HCT116 (cell line): ENCODE data around the gene TRIM63. TPM values are rescaled to one million over a fixed set of nuclear protein-coding genes. Genes with fewer than 3 reads are reported as not detected.

ENCODE experiments used
- ATAC-seq: fragments of 200-7000 bp; cut with Tn5 transposase; 2 replicates; pipeline ENCODE4 v1.9.1; 2020; ENCODE audit warnings: mild to moderate bottlenecking, moderate library complexity
- Bru-seq: library from RNA; stranded (reverse); fragments of 400-500 nt; gene quantifications from one replicate; lab custom pipeline; 2021; lab: Mats Ljungman, UMichigan
- BruChase-seq, 2 experiments: library from RNA; stranded (reverse); fragments of 400-500 nt; gene quantifications; one replicate each; lab custom pipeline; 2021; lab: Mats Ljungman, UMichigan
- BruUV-seq: library from RNA; stranded (reverse); fragments of 400-500 nt; replicated peaks from 2 replicates; lab custom pipeline; 2021; lab: Mats Ljungman, UMichigan
- CTCF ChIA-PET: fragments of 300-600 bp; sonication (Branson Sonifier 250); formaldehyde crosslinking; loops from one replicate; lab custom pipeline; 2021; ENCODE audit warnings: antibody characterized with exemption; lab: Charles Lee
- POLR2A ChIA-PET: fragments of 300-600, 350-600 bp; sonication (Branson Sonifier 250); formaldehyde crosslinking; loops from one replicate; lab custom pipeline; 2021; ENCODE audit warnings: antibody characterized with exemption; lab: Charles Lee
- RAD21 ChIA-PET, 2 experiments: fragments of 300-600 bp; sonication (Branson Sonifier 250); formaldehyde crosslinking; loops; one replicate each; lab custom pipeline; 2023; ENCODE audit warnings: low total read pairs in 2 of 2; ENCODE audit not compliant: uncharacterized antibody in 2 of 2, unreplicated experiment in 2 of 2, low non-redundant PET in 1 of 2; lab: Charles Lee
- DNase-seq: peaks from one replicate; pipeline ENCODE4 v3.0.0-alpha.2; 2010; ENCODE audit warnings: low read depth, low spot score
- H2AFZ ChIP-seq: fragments of 200-600 bp; shearing (Covaris generic), sonication (generic); 2 replicates; pipeline ENCODE4 v1.6.1; 2017; ENCODE audit warnings: low read depth, mixed run types, mixed read lengths, antibody characterized with exemption, low read length; ENCODE audit not compliant: poor library complexity, severe bottlenecking
- H3K27ac ChIP-seq: 2 replicates; pipeline ENCODE4 v1.5.1; 2012; ENCODE audit warnings: low read depth, low read length
- H3K27me3 ChIP-seq: fragments of 200-600 bp; sonication (generic); 2 replicates; pipeline ENCODE4 v1.6.1; 2016; ENCODE audit warnings: mixed run types, low read length, mixed read lengths; ENCODE audit not compliant: insufficient read depth
- H3K36me3 ChIP-seq, 2 experiments: fragments of 200-500 bp in 1 of 2; fragments of 200-600 bp in 1 of 2; sonication (Bioruptor generic) in 1 of 2; sonication (generic) in 1 of 2; 2 replicates each; pipeline versions ENCODE4 v1.5.1 to v1.6.1; 2014 to 2016; ENCODE audit warnings: low read length in 2 of 2, inconsistent platforms in 1 of 2, mixed read lengths in 1 of 2, mixed run types in 1 of 2; ENCODE audit not compliant: insufficient read depth in 2 of 2, control insufficient read depth in 1 of 2
- H3K4me1 ChIP-seq, 2 experiments: fragments of 200-600 bp in 1 of 2; sonication (generic) in 1 of 2; 2 replicates each; pipeline versions ENCODE4 v1.5.1 to v1.6.1; 2012 to 2017; ENCODE audit warnings: low read length in 2 of 2, inconsistent platforms in 1 of 2, mild to moderate bottlenecking in 1 of 2, mixed read lengths in 1 of 2, mixed run types in 1 of 2, moderate library complexity in 1 of 2; ENCODE audit not compliant: insufficient read depth in 2 of 2, control insufficient read depth in 1 of 2
- H3K4me2 ChIP-seq: fragments of 200-600 bp; sonication (generic); 2 replicates; pipeline ENCODE4 v1.6.1; 2017; ENCODE audit warnings: mixed run types, low read length, mixed read lengths
- H3K4me3 ChIP-seq, 2 experiments: fragments of 200-600 bp in 1 of 2; sonication (generic) in 1 of 2; replicated peaks in 1 of 2; 2 replicates each; pipeline ENCODE4 v1.5.1; 2011 to 2016; ENCODE audit warnings: low read length in 2 of 2, control low read depth in 1 of 2, low read depth in 1 of 2, mild to moderate bottlenecking in 1 of 2, mixed read lengths in 1 of 2, mixed run types in 1 of 2
- H3K79me2 ChIP-seq: fragments of 200-600 bp; sonication (generic); 2 replicates; pipeline ENCODE4 v1.6.1; 2017; ENCODE audit warnings: mild to moderate bottlenecking, mixed run types, low read length, moderate library complexity, mixed read lengths; ENCODE audit not compliant: insufficient read depth
- H3K9ac ChIP-seq: fragments of 200-600 bp; sonication (generic); 2 replicates; pipeline ENCODE4 v1.6.1; 2016; ENCODE audit warnings: low read length, mixed read lengths
- H3K9me2 ChIP-seq: fragments of 200-600 bp; sonication (generic), shearing (Covaris generic); 2 replicates; pipeline ENCODE4 v1.6.1; 2017; ENCODE audit warnings: mixed run types, mild to moderate bottlenecking, moderate library complexity; ENCODE audit not compliant: insufficient read depth
- H3K9me3 ChIP-seq, 2 experiments: fragments of 200-500 bp in 1 of 2; fragments of 200-600 bp in 1 of 2; sonication (Bioruptor generic) in 1 of 2; sonication (generic) in 1 of 2; 2 replicates each; pipeline ENCODE4 v1.6.1; 2014 to 2017; ENCODE audit warnings: low read length in 2 of 2, mixed read lengths in 2 of 2, inconsistent platforms in 1 of 2, low read depth in 1 of 2, mild to moderate bottlenecking in 1 of 2, mixed run types in 1 of 2, moderate library complexity in 1 of 2; ENCODE audit not compliant: control insufficient read depth in 1 of 2, insufficient read depth in 1 of 2
- H4K20me1 ChIP-seq: fragments of 200-600 bp; sonication (generic), shearing (Covaris generic); 2 replicates; pipeline ENCODE4 v1.6.1; 2017; ENCODE audit warnings: mixed run types, mild to moderate bottlenecking, moderate library complexity; ENCODE audit not compliant: insufficient read depth
- EZH2phosphoT487 ChIP-seq: fragments of 200-600 bp; IDR thresholded peaks from 2 replicates; pipeline ENCODE4 v1.6.1; 2018; ENCODE audit warnings: antibody characterized with exemption, borderline replicate concordance
- RAD21 ChIP-seq: IDR thresholded peaks from 2 replicates; pipeline ENCODE4 v1.6.1; 2012; ENCODE audit warnings: low read depth, mild to moderate bottlenecking
- REST ChIP-seq: IDR thresholded peaks from 2 replicates; pipeline ENCODE4 v1.6.1; 2012; ENCODE audit warnings: low read depth
- TCF7L2 ChIP-seq: IDR thresholded peaks from 2 replicates; pipeline ENCODE4 v1.7.0; 2011; ENCODE audit warnings: borderline replicate concordance, inconsistent platforms; ENCODE audit not compliant: insufficient read depth, insufficient read length; ENCODE audit errors: extremely low read depth
- ZBTB33 ChIP-seq: IDR thresholded peaks from 2 replicates; pipeline ENCODE4 v1.6.1; 2011; ENCODE audit warnings: mild to moderate bottlenecking, low read length, moderate library complexity; ENCODE audit not compliant: insufficient replicate concordance; ENCODE audit errors: extremely low read depth
- ZNF274 ChIP-seq: fragments of 200-500 bp; sonication (Bioruptor generic); IDR thresholded peaks from 2 replicates; pipeline ENCODE4 v1.6.1; 2014; ENCODE audit warnings: mild to moderate bottlenecking, low read depth, low read length, inconsistent platforms
- intact Hi-C: fragments of 100-400 bp; cut with micrococcal nuclease; formaldehyde crosslinking; loops from 2 replicates; pipeline ENCODE4 v1.10.0; 2022
- long read RNA-seq: library from polyadenylated mRNA; unstranded; transcript quantifications from one replicate; pipeline ENCODE4 v2.0.0, GENCODE V29; 2021; ENCODE audit not compliant: unreplicated experiment
- polyA plus RNA-seq: library from polyadenylated mRNA; unstranded; fragments of >200 nt; gene quantifications from 2 replicates; pipeline ENCODE4 v1.2.1, GENCODE V29; 2012; ENCODE audit warnings: missing spikeins
- total RNA-seq: library from RNA; stranded (reverse); gene quantifications from one replicate; pipeline ENCODE4 v1.2.1, GENCODE V29; 2021; ENCODE audit not compliant: unreplicated experiment

The TRIM63 gene
- total RNA-seq (not detected), Bru-seq, nascent RNA (not detected), BruChase-seq, experiment 1, labeled RNA remaining after a 6-hour chase (not detected), BruChase-seq, experiment 2, labeled RNA remaining after a 2-hour chase (not detected)
- not detected in 2 replicates for polyA plus RNA-seq
- long read RNA-seq, result 0 reads

- Histone ChIP-seq H3K79me2 (no peaks in the 10 kb centered on the region), H3K9ac (no peak within 1 kb of the TSS), H3K27ac (no peak within 1 kb of the TSS), H4K20me1 (no peaks in the 10 kb centered on the region), H3K4me3 (no peak within 1 kb of the TSS), H2AFZ (no peak within 1 kb of the TSS), H3K4me1 (no peaks in the 10 kb centered on the region), H3K4me2 (no peak within 1 kb of the TSS), H3K27me3 (no peaks in the 10 kb centered on the region; the same call in 1 of the 2 replicates), H3K36me3 (no peaks in the 10 kb centered on the region), H3K9me2 (no peaks in the 10 kb centered on the region), H3K9me3 (no peaks in the 10 kb centered on the region)
- POLR2A ChIA-PET, result no interaction called here
- no TSS peak for BruUV-seq
- DNase-seq (no peak), ATAC-seq (no peak)
- RAD21 ChIA-PET, result no interaction called here
- CTCF ChIA-PET, result no interaction called here
- intact Hi-C loops, result no loop called here
- TF ChIP-seq EZH2phosphoT487 (no peak), ZBTB33 (no peak), REST (no peak), TCF7L2 (no peak), ZNF274 (no peak), RAD21 (no peak)
- TF ChIP-seq, all 23 proteins: peak for 0
Observed at GRCh38 chr1:26067432-26067911, at the start of gene TRIM63. TRIM63 (minus strand) TSS chr1:26067630; CDS start chr1:26067494, 136 bp downstream.
